Purkinje cell (primary cell): Measurements from ENCODE around the gene CLIC1. TPM values are rescaled to one million over a fixed set of nuclear protein-coding genes. Genes with fewer than 3 reads are reported as not detected.

Experiments
- polyA plus RNA-seq: library from polyadenylated mRNA; unstranded; fragments of >200 nt; fragmentation: Nextera tagmentation; gene quantifications from 2 replicates; pipeline ENCODE4 v1.2.1, GENCODE V29; 2014

CLIC1 gene
- 1.2 and 1.3 TPM in 2 replicates for polyA plus RNA-seq

GRCh38 chr6:31736021-31736767 is at the start of gene CLIC1:
TSS of gene CLIC1 (minus strand) at chr6:31736530. CDS start at chr6:31736300, 230 bp downstream.

GRCh38 chr6:31776989-31777666 is 40.8 kb upstream of the CLIC1 start, which contains the start of gene VWA7:
TSS of gene VWA7 (minus strand) at chr6:31777328. CDS start at chr6:31776779, 549 bp downstream.

GRCh38 chr6:31762356-31762755 is 26.0 kb upstream of the CLIC1 start, which contains the start of gene SAPCD1:
TSS of gene SAPCD1 (plus strand) at chr6:31762656. CDS start at chr6:31763055, 399 bp downstream.

GRCh38 chr6:31739639-31740396 is 3.5 kb upstream of the CLIC1 start, which contains the start of gene MSH5:
TSS of gene MSH5 (plus strand) at chr6:31740005. CDS start at chr6:31740467, 462 bp downstream.

GRCh38 chr6:31728767-31729514 is 7.4 kb downstream of the CLIC1 start, which contains the start of gene DDAH2:
TSS of gene DDAH2 (minus strand) at chr6:31729299. CDS start at chr6:31729161, 138 bp downstream.

GRCh38 chr6:31723245-31723979 is 12.9 kb downstream of the CLIC1 start, which contains the start of gene MPIG6B:
TSS of gene MPIG6B (plus strand) at chr6:31723373. CDS start at chr6:31723384, 11 bp downstream.

GRCh38 chr6:31721351-31722020 is 14.8 kb downstream of the CLIC1 start, which contains the start of gene LY6G6C:
TSS of gene LY6G6C (minus strand) at chr6:31721746. CDS start at chr6:31721679, 67 bp downstream.

GRCh38 chr6:31715022-31715958 is 21.0 kb downstream of the CLIC1 start, which contains the start of gene LY6G6D:
TSS of gene LY6G6D (plus strand) at chr6:31715348. CDS start at chr6:31715356, 8 bp downstream.

GRCh38 chr6:31706599-31706998 is 29.7 kb downstream of the CLIC1 start, which contains the start of gene LY6G6F:
TSS of gene LY6G6F (plus strand) at chr6:31706866. CDS start at chr6:31706907, 41 bp downstream.

GRCh38 chr6:31702819-31703716 is 33.3 kb downstream of the CLIC1 start, which contains the start of gene ABHD16A:
TSS of gene ABHD16A (minus strand) at chr6:31703324. CDS start at chr6:31703281, 43 bp downstream.

Other genes starting within 250 kb of the CLIC1 start
- not detected in 2 replicates for gene MICB, start 238.4 kb downstream of the CLIC1 start, polyA plus RNA-seq
- not detected in 2 replicates for gene MCCD1, start 207.6 kb downstream of the CLIC1 start, polyA plus RNA-seq
- gene DDX39B, start 194.5 kb downstream of the CLIC1 start, polyA plus RNA-seq = 76.0 and 88.5 TPM in 2 replicates
- gene ATP6V1G2, start 189.9 kb downstream of the CLIC1 start, polyA plus RNA-seq = 154 and 211 TPM in 2 replicates
- 0.62 and 0.75 TPM in 2 replicates for gene NFKBIL1, start 188.9 kb downstream of the CLIC1 start, polyA plus RNA-seq
- not detected in 2 replicates for gene LTA, start 164.2 kb downstream of the CLIC1 start, polyA plus RNA-seq
- gene TNF, start 161.0 kb downstream of the CLIC1 start, polyA plus RNA-seq = not detected in 2 replicates
- not detected in 2 replicates for gene LTB, start 154.1 kb downstream of the CLIC1 start, polyA plus RNA-seq
- not detected in 2 replicates for gene LST1, start 150.3 kb downstream of the CLIC1 start, polyA plus RNA-seq
- not detected in 2 replicates for gene NCR3, start 143.5 kb downstream of the CLIC1 start, polyA plus RNA-seq
- 2.7 TPM in 1 of 2 replicates, not detected in the other for gene AIF1, start 121.3 kb downstream of the CLIC1 start, polyA plus RNA-seq
- 3.7 and 3.8 TPM in 2 replicates for gene PRRC2A, start 115.8 kb downstream of the CLIC1 start, polyA plus RNA-seq
- gene BAG6, start 83.9 kb downstream of the CLIC1 start, polyA plus RNA-seq = 16.0 and 30.8 TPM in 2 replicates
- 1.8 and 2.4 TPM in 2 replicates for gene APOM, start 80.6 kb downstream of the CLIC1 start, polyA plus RNA-seq
- gene C6orf47, start 75.8 kb downstream of the CLIC1 start, polyA plus RNA-seq = 0.39 and 1.3 TPM in 2 replicates
- 3.1 and 4.2 TPM in 2 replicates for gene GPANK1, start 71.5 kb downstream of the CLIC1 start, polyA plus RNA-seq
- 299 and 301 TPM in 2 replicates for gene CSNK2B, start 70.5 kb downstream of the CLIC1 start, polyA plus RNA-seq
- gene LY6G5B, start 66.6 kb downstream of the CLIC1 start, polyA plus RNA-seq = 0.24 and 1.8 TPM in 2 replicates
- 0.29 and 2.4 TPM in 2 replicates for gene LY6G5C, start 55.5 kb downstream of the CLIC1 start, polyA plus RNA-seq
- gene ABHD16A, start 33.2 kb downstream of the CLIC1 start, polyA plus RNA-seq = 67.3 and 71.0 TPM in 2 replicates
- not detected in 2 replicates for gene LY6G6F, start 29.7 kb downstream of the CLIC1 start, polyA plus RNA-seq
- not detected in 2 replicates for gene LY6G6D, start 21.2 kb downstream of the CLIC1 start, polyA plus RNA-seq
- gene LY6G6C, start 14.8 kb downstream of the CLIC1 start, polyA plus RNA-seq = not detected in 2 replicates
- gene MPIG6B, start 13.2 kb downstream of the CLIC1 start, polyA plus RNA-seq = not detected in 2 replicates
- gene DDAH2, start 7.2 kb downstream of the CLIC1 start, polyA plus RNA-seq = 2.6 and 7.7 TPM in 2 replicates
- not detected in 2 replicates for gene MSH5, start 3.5 kb upstream of the CLIC1 start, polyA plus RNA-seq
- gene SAPCD1, start 26.1 kb upstream of the CLIC1 start, polyA plus RNA-seq = not detected in 2 replicates
- 3.1 TPM in 1 of 2 replicates, not detected in the other for gene VWA7, start 40.8 kb upstream of the CLIC1 start, polyA plus RNA-seq
- gene VARS1, start 59.2 kb upstream of the CLIC1 start, polyA plus RNA-seq = 5.9 and 6.1 TPM in 2 replicates
- 26.3 and 31.0 TPM in 2 replicates for gene LSM2, start 70.4 kb upstream of the CLIC1 start, polyA plus RNA-seq
- 0.76 and 1.6 TPM in 2 replicates for gene HSPA1L, start 78.8 kb upstream of the CLIC1 start, polyA plus RNA-seq
- gene HSPA1A, start 79.0 kb upstream of the CLIC1 start, polyA plus RNA-seq = 3.4 and 5.1 TPM in 2 replicates
- 0.20 and 1.7 TPM in 2 replicates for gene HSPA1B, start 91.2 kb upstream of the CLIC1 start, polyA plus RNA-seq
- 15.2 and 16.1 TPM in 2 replicates for gene NEU1, start 126.3 kb upstream of the CLIC1 start, polyA plus RNA-seq
- not detected in 2 replicates for gene SLC44A4, start 142.5 kb upstream of the CLIC1 start, polyA plus RNA-seq
- 5.9 and 11.4 TPM in 2 replicates for gene EHMT2, start 161.2 kb upstream of the CLIC1 start, polyA plus RNA-seq
- not detected in 2 replicates for gene ZBTB12, start 165.6 kb upstream of the CLIC1 start, polyA plus RNA-seq
- gene C2, start 191.2 kb upstream of the CLIC1 start, polyA plus RNA-seq = 1.2 TPM in 1 of 2 replicates, not detected in the other
- gene CFB, start 209.6 kb upstream of the CLIC1 start, polyA plus RNA-seq = 0.34 TPM in 1 of 2 replicates, not detected in the other
- gene NELFE, start 222.4 kb upstream of the CLIC1 start, polyA plus RNA-seq = 18.1 and 30.7 TPM in 2 replicates
- gene SKIC2, start 222.6 kb upstream of the CLIC1 start, polyA plus RNA-seq = 8.0 and 11.7 TPM in 2 replicates
- 9.6 and 21.2 TPM in 2 replicates for gene DXO, start 235.6 kb upstream of the CLIC1 start, polyA plus RNA-seq
- gene C4A, start 245.5 kb upstream of the CLIC1 start, polyA plus RNA-seq = not detected in 2 replicates